ENCODE data around the gene CDK5. TPM values are rescaled to one million over a fixed set of nuclear protein-coding genes. Genes with fewer than 3 reads are reported as not detected.
"Not testable (repeated sequence)": the region's sequence is repeated elsewhere in the genome, so short reads cannot be mapped to it uniquely, and the experiment has no call there.

CDK5 gene
- total RNA-seq, 1 donor from 2014 or later = 15.8 TPM

- H3K9me3 ChIP-seq = no peaks in the 10 kb centered on the region
- intact Hi-C loops (cut with DNase I) = loop anchor here (5.0 kb wide), 1 partner anchor 100 kb away; no protein-coding TSS in a partner anchor
- H3K27ac ChIP-seq = no peak overlapping the region
- H3K27me3 ChIP-seq = peaks cover 8% of the 10 kb centered on the region
- H3K36me3 ChIP-seq = no peaks in the 10 kb centered on the region
- no peak for TF ChIP-seq CTCF (IDR thresholded peaks at IDR 0.05)
- no peak for DNase-seq (ENCODE audit: low spot score in 2 of 2)
- H3K4me1 ChIP-seq = peaks cover 5 to 9% of the 10 kb centered on the region in 2 donors
- H3K4me3 ChIP-seq = no peak overlapping the region
These were observed 45.5 kb downstream of the CDK5 start for GRCh38 chr7:151012031-151012692.

DNA sequence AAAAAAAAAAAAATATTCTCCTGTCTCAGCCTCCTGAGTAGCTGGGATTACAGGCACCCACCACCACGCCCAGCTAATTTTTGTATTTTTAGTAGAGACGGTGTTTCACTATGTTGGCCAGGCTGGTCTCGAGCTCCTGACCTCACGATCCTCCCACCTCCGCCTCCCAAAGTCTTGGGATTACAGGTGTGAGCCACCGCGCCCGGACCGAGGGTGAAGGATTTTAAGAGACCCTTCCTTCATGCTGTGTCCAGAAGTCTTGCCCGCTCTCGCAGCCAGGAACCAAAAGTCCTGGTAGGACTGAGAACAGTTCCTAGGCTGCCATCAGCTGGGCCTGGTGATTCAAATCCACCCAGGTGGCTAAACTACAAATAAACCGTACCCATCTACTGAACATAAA, 46.1 kb downstream of the CDK5 start:
- intact Hi-C loops (cut with DNase I) = loop anchor here (5.0 kb wide), 1 partner anchor 101 kb away; no protein-coding TSS in a partner anchor
- H3K9me3 ChIP-seq; H3K36me3 ChIP-seq; DNase-seq (ENCODE audit: low spot score in 2 of 2); H3K27ac ChIP-seq; H3K27me3 ChIP-seq; H3K4me1 ChIP-seq; H3K4me3 ChIP-seq: not testable (repeated sequence)

DNA sequence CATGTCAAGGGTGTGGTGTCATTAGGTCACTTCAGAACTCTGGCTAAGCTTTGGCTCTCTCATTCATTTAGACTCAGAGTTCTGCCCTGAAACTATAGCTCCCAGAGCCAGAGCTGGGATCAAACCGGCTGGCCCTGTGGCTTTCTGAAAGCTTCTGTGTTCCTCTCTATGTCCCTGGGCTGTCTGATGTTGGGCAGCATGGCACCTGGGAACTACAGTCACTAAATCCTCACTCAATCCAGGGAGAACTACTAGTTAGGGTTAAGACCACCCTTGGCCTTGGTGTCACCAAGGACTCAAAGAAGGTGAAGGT, 46.6 kb downstream of the CDK5 start:
- Histone ChIP-seq H3K4me3 (no peak overlapping the region), H3K36me3 (no peaks in the 10 kb centered on the region), H3K27me3 (peaks cover 8% of the 10 kb centered on the region), H3K4me1 (peaks cover 5 to 9% of the 10 kb centered on the region in 2 donors), H3K9me3 (no peaks in the 10 kb centered on the region), H3K27ac (no peak overlapping the region)
- no peak for TF ChIP-seq CTCF (IDR thresholded peaks at IDR 0.05)
- no peak for DNase-seq (ENCODE audit: low spot score in 2 of 2)
- intact Hi-C loops (cut with DNase I) = loop anchor here (5.0 kb wide), 1 partner anchor 101 kb away; no protein-coding TSS in a partner anchor

GRCh38 chr7:151010307-151011096, 47.2 kb downstream of the CDK5 start:
- Histone ChIP-seq H3K9me3 (no peaks in the 10 kb centered on the region), H3K4me1 (peaks cover 5 to 9% of the 10 kb centered on the region in 2 donors), H3K27ac (no peak overlapping the region), H3K4me3 (no peak overlapping the region), H3K36me3 (no peaks in the 10 kb centered on the region), H3K27me3 (peaks cover 8% of the 10 kb centered on the region)
- DNase-seq (ENCODE audit: low spot score in 2 of 2) = no peak
- no peak for TF ChIP-seq CTCF (IDR thresholded peaks at IDR 0.05)
- intact Hi-C loops (cut with DNase I) = loop anchor here (5.0 kb wide), 1 partner anchor 102 kb away; no protein-coding TSS in a partner anchor

- no peak for DNase-seq (ENCODE audit: low spot score in 2 of 2)
- intact Hi-C loops (cut with DNase I) = loop anchor here (5.0 kb wide), 1 partner anchor 102 kb away; no protein-coding TSS in a partner anchor
- no peak for TF ChIP-seq CTCF (IDR thresholded peaks at IDR 0.05)
- H3K9me3 ChIP-seq = no peaks in the 10 kb centered on the region
- no peak overlapping the region for H3K27ac ChIP-seq
- peaks cover 8% of the 10 kb centered on the region for H3K27me3 ChIP-seq
- H3K4me1 ChIP-seq = peaks cover 5 to 9% of the 10 kb centered on the region in 2 donors
- no peaks in the 10 kb centered on the region for H3K36me3 ChIP-seq
- H3K4me3 ChIP-seq = no peak overlapping the region
These were observed 47.7 kb downstream of the CDK5 start for GRCh38 chr7:151010037-151010306.

GRCh38 chr7:151009327-151010036, 48.2 kb downstream of the CDK5 start:
- intact Hi-C loops (cut with DNase I) = loop anchor here (5.0 kb wide), 1 partner anchor 103 kb away; no protein-coding TSS in a partner anchor
- peaks cover 8% of the 10 kb centered on the region for H3K27me3 ChIP-seq
- DNase-seq (ENCODE audit: low spot score in 2 of 2) = no peak
- TF ChIP-seq CTCF (IDR thresholded peaks at IDR 0.05) = no peak
- H3K27ac ChIP-seq = no peak overlapping the region
- H3K4me1 ChIP-seq = peaks cover 5 to 9% of the 10 kb centered on the region in 2 donors
- H3K9me3 ChIP-seq = no peaks in the 10 kb centered on the region
- no peak overlapping the region for H3K4me3 ChIP-seq
- no peaks in the 10 kb centered on the region for H3K36me3 ChIP-seq

All from ascending aorta (tissue), 2 donors.